NCI-H187 (cell line): ENCODE results near the gene GLRX2.
"Not testable (repeated sequence)": the region's sequence is repeated elsewhere in the genome, so short reads cannot be mapped to it uniquely, and the experiment has no call there.

Experiments
- DNase-seq, 2 experiments: peaks; one replicate each; lab custom pipeline; 2025; lab: John Stamatoyannopoulos, UW

The GLRX2 gene, protein sequence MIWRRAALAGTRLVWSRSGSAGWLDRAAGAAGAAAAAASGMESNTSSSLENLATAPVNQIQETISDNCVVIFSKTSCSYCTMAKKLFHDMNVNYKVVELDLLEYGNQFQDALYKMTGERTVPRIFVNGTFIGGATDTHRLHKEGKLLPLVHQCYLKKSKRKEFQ

GRCh38 chr1:193104907-193105820 lies at the start of gene GLRX2:
Gene GLRX2 (minus strand): TSS chr1:193105414. CDS start chr1:193105382, 32 bp downstream.
- DNase-seq = peak; percentile 81

DNA sequence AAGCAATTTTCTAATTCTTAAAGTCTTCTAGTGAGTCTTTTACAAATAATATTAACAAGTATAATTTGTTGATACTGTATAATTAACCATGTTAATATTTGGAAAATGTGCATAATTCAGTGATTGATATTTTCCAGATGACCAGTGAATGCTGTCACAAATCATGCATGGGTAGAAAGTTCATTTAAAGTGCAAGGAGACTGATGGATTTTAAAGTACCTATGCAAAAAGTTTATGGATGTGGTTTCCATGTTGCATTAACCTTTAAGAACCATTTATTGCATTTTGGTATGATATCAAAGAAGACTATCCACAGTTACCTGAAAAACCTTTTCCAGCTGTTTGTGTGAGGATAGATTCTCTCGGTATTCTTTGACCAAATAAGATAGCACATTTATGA lies 39.8 kb upstream of the GLRX2 start:
- DNase-seq = no peak

GRCh38 chr1:193144361-193144938 lies 39.2 kb upstream of the GLRX2 start:
- no peak for DNase-seq

DNA sequence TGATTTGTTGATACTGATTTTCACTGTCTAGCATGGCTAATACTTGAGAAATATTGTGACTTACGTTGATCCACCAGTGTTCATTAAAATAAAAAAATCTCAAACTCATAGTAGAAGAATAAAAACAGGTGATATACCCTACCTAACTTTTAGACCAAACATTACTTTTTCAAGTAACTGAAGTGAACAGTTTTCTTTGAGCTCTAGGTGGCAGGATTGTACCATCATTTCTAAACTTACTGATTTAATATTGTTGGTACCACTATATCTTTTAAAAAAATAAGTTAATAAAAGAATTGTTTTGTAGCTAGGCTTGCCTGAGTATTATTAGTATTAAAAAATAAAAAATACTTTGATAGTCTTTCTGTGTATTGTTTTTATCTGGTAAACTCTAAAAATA lies 38.1 kb upstream of the GLRX2 start:
- no peak for DNase-seq

DNA sequence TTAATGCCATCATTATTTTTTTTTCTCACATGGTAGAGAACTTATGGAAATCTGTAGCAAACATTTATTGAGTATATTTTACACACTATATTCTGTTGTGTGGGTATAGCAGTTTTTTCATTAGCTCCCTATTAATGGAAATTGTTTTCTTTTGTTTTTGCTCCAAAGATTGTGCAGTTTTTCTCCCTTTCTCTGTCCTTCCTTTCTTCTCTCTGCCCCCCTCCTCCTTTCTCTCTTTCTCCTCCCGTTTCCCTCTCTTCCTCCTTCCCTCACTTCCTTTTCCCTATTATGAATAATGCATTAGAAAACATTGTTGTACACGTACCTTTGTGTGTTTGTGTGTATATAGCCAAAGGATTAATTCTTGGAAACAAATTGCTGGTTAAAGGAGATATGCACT lies 37.2 kb upstream of the GLRX2 start:
- no peak for DNase-seq

- DNase-seq = no peak
These were observed 36.6 kb upstream of the GLRX2 start for GRCh38 chr1:193141804-193142203.

DNA sequence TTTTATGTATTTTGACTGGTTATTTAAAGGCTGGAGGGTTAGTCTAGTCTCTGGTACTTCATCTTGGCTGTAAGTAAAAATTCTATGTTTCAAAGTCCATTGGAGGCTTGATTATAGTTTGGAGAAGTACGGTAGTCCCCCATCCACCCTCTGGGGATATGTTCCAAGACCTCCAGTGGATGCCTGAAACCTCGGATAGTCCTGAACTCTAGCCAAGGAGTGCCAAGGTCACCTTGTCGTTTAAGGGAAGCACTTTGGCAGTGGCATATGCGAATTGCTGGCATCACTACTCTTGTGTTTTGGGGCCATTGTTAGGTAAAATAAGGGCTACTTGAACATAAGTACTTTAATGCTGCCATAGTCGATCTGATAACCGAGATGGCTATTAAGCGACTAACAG lies 35.0 kb upstream of the GLRX2 start:
- DNase-seq = no peak

DNA sequence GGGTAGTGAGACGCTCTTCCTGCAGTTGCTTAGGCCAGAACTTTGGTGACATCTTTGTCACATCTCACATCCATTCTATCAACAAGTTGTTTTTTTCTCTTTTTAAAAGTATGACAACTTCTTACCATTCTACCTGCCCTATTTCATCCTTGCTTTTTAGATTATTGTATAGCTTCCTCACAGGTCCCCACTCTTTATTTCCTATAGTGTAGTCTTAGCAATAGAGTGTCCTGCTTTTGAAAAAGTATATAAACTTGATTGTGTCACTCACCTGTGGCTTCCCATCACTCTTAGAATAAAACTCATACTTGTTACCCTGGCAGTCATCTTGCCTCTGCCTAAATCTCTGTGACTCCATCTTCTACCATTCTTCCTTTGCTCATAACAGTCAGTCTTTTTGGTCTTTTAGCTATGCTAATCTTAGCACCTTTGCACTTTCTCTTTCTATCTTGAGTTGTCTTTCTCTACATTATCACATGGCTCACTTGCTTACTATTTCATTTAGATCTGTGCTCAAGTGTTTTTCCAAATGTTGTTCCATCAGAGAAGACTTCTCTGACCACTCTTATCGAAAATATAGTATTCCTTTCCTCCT lies 26.1 kb upstream of the GLRX2 start:
- no peak for DNase-seq

DNA sequence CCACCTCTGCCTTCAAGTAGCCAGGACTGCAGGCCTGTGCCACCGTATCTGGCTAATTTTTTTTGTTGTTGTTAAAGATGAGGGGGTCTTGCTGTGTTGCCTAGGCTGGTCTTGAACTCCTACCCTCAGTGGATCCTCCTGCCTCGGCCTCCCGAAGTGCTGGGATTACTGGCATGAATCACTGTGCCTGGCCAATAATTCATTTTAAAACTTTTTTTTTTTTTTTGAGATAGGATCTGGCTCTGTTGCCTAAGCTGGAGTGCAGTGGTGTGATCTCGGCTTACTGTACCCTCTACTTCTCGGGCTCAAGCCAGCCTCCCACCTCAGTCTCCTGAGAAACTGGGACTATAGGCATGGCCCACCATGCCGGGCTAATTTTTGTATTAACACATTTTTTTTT lies 20.2 kb upstream of the GLRX2 start:
- DNase-seq = no peak

- no peak for DNase-seq
These were observed 18.5 kb upstream of the GLRX2 start for GRCh38 chr1:193123751-193124150.

DNA sequence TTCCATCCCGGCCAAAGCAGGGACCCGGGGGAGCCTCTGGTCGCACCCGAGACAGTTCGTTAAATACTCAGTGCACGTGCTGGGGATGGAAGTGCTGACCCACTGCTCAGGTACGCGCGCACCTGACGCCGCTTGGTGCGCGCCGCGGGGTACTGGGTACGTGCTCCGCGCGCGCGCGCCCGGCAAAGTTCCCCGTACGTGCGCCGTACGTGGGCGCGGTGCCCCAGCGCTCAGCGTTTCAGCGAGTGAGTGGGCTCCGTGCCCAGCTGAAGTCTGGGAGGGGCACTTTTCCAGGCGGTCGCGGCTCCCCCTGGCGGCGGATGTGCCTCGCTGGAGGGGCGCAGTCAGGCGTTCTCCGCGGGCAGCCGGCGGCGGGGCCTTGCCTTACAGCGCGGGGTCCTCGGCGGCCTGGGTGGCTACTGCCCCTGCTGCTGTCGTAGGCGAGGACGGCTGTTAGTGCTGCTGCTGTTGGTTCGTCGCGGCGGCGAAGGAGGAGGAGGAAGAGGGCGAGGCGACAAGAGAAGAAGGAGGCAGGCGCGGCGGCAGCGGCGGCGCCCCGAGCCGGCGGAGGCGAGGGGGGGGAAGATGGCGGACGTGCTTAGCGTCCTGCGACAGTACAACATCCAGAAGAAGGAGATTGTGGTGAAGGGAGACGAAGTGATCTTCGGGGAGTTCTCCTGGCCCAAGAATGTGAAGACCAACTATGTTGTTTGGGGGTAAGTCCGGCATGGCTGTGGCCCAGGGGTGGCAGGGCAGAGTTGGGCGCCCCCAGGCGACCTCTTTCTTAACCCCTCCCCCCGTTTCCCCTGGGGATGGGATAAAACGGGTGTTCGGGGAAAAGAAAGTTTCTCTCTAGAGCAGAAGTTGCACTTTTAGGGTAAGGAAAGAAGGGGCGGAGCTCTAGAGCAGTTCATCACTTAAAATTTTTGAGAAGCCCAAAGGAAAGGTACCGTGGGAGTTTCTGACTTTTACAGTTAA lies 16.7 kb upstream of the GLRX2 start, which contains the start of gene CDC73:
CDC73 (plus strand) TSS at position 416 of the 978 bp plus-strand sequence; CDS start at position 586, 170 bp downstream.
- peak; percentile 99 for DNase-seq

GRCh38 chr1:193120604-193121166 lies 15.5 kb upstream of the GLRX2 start:
- DNase-seq = no peak

- no peak for DNase-seq
These were observed 13.9 kb upstream of the GLRX2 start for GRCh38 chr1:193118803-193119730.

- no peak for DNase-seq
These were observed 13.0 kb upstream of the GLRX2 start for GRCh38 chr1:193118194-193118593.

- DNase-seq = not testable (repeated sequence)
These were observed 12.0 kb upstream of the GLRX2 start for GRCh38 chr1:193117167-193117566.

DNA sequence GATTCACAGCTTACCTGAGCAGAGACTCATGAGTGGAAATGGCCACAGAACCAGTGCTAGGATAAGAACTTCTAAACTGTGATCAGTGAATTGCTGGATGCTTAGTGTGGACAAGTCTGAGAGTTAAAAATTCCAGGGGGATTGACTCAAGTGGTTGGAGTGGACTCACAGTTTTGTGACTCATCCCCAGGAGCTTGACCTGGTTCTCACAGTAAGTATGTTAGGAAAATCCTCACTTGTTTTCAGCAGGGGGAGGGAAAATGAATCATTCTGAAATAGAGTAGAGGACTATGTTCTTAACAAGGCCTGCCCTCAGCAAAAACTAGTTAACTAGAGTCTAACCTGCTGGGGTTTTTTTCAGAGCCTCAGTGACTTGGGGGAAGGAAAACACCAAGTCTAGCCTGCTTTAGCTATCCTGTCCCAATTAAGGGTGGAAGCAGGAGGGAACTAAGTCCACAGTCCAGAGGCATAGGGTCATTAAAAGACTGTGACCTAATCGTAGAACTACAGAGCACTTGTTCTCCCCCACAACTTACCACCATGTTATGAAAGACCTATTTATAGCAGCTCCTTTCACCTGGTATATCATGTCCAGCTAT lies 10.5 kb upstream of the GLRX2 start:
- DNase-seq = no peak

DNA sequence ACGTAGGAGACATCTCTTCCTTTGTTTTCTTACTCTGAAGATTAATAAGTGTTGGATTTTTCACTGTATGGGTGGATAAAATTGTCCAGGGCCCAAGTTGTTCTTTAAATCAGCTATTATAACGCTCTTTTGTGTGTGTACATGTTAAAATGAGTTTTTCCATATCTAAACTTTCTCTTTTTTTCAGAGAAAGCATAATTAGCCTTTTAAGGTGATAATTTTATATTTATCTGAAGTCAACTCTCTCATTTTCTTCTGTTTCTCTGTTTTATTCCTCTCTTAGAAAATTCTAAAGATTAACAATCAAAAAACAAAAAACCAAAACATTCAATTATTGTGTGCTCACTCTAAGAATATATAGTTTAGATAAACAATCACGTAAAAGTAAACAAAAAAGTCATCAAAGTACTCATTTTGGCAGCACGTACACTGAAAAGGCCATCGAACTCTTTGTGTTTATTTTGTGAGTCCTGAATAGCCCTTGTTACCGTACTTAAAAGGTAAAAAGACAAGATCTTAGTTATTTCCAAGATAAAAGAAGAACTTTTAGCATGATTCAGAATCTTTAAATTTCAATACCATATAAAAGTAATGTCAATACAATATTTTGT lies 9.4 kb upstream of the GLRX2 start:
- DNase-seq = no peak

DNA sequence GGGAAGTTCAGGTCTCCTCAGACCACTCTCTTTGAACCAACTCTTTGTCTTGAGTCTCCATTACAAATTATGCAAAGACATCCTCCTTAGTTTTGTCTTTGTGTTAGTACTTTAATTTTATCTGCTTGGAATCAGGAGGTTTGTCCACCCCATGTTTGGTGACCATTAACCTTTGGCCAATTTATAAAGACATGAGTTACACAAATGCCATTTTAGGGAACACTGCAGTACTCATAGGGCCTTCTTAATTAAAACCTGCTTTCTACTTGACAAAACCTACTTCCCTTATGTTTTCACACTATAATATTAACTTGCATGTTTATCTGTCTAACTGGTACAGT lies 8.7 kb upstream of the GLRX2 start:
- no peak for DNase-seq
